ENCODE results near the gene BICRA.
"Not testable (repeated sequence)": the region's sequence is repeated elsewhere in the genome, so short reads cannot be mapped to it uniquely, and the experiment has no call there.

Gene BICRA

GRCh38 chr19:47608969-47609905 lies at the start of gene BICRA:
BICRA (plus strand) TSS chr19:47609134; CDS start chr19:47673575, 64,441 bp downstream.
- in situ Hi-C loops (cut with MboI; ENCODE audit: low sequenced_read_pairs) = no loop called here

- in situ Hi-C loops (cut with MboI; ENCODE audit: low sequenced_read_pairs) = no loop called here
These were observed 47.9 kb upstream of the BICRA start for GRCh38 chr19:47560999-47561398.

- in situ Hi-C loops (cut with MboI; ENCODE audit: low sequenced_read_pairs) = no loop called here
These were observed 47.4 kb upstream of the BICRA start for GRCh38 chr19:47561440-47562057.

- in situ Hi-C loops (cut with MboI; ENCODE audit: low sequenced_read_pairs) = no loop called here
These were observed 44.9 kb upstream of the BICRA start for GRCh38 chr19:47564081-47564480.

- in situ Hi-C loops (cut with MboI; ENCODE audit: low sequenced_read_pairs) = no loop called here
These were observed 39.6 kb upstream of the BICRA start for GRCh38 chr19:47569331-47569730.

GRCh38 chr19:47572635-47573034 lies 36.3 kb upstream of the BICRA start:
- in situ Hi-C loops (cut with MboI; ENCODE audit: low sequenced_read_pairs) = no loop called here

GRCh38 chr19:47573071-47574026 lies 35.6 kb upstream of the BICRA start, which contains the start of gene ZNF541:
ZNF541 (minus strand) TSS chr19:47573148; CDS start chr19:47555856, 17,292 bp downstream.
- in situ Hi-C loops (cut with MboI; ENCODE audit: low sequenced_read_pairs) = no loop called here

GRCh38 chr19:47580397-47580796 lies 28.5 kb upstream of the BICRA start:
- in situ Hi-C loops (cut with MboI; ENCODE audit: low sequenced_read_pairs) = no loop called here

- in situ Hi-C loops (cut with MboI; ENCODE audit: low sequenced_read_pairs) = no loop called here
These were observed 27.2 kb upstream of the BICRA start for GRCh38 chr19:47581605-47582319.

- in situ Hi-C loops (cut with MboI; ENCODE audit: low sequenced_read_pairs) = no loop called here
These were observed 26.5 kb upstream of the BICRA start for GRCh38 chr19:47582320-47582909.

- in situ Hi-C loops (cut with MboI; ENCODE audit: low sequenced_read_pairs) = not testable (repeated sequence)
These were observed 25.8 kb upstream of the BICRA start for GRCh38 chr19:47583161-47583560.

- in situ Hi-C loops (cut with MboI; ENCODE audit: low sequenced_read_pairs) = no loop called here
These were observed 21.6 kb upstream of the BICRA start for GRCh38 chr19:47587295-47587694.

GRCh38 chr19:47589824-47590223 lies 19.1 kb upstream of the BICRA start:
- in situ Hi-C loops (cut with MboI; ENCODE audit: low sequenced_read_pairs) = no loop called here

- in situ Hi-C loops (cut with MboI; ENCODE audit: low sequenced_read_pairs) = no loop called here
These were observed 15.1 kb upstream of the BICRA start for GRCh38 chr19:47593860-47594259.

GRCh38 chr19:47595944-47596343 lies 13.0 kb upstream of the BICRA start:
- in situ Hi-C loops (cut with MboI; ENCODE audit: low sequenced_read_pairs) = no loop called here

- in situ Hi-C loops (cut with MboI; ENCODE audit: low sequenced_read_pairs) = no loop called here
These were observed 10.3 kb upstream of the BICRA start for GRCh38 chr19:47598407-47599349.

GRCh38 chr19:47599671-47600245 lies 9.2 kb upstream of the BICRA start:
- in situ Hi-C loops (cut with MboI; ENCODE audit: low sequenced_read_pairs) = not testable (repeated sequence)
